ENCODE results near the gene TMEM31. TPM values are rescaled to one million over a fixed set of nuclear protein-coding genes. Genes with fewer than 3 reads are reported as not detected.

Gene TMEM31
- total and polyA plus RNA-seq, 2 of the 8 experiments (the other 6 are each of a cell fraction or from before 2014, with no cell fraction given): 0.65 TPM; not detected in 1

DNA sequence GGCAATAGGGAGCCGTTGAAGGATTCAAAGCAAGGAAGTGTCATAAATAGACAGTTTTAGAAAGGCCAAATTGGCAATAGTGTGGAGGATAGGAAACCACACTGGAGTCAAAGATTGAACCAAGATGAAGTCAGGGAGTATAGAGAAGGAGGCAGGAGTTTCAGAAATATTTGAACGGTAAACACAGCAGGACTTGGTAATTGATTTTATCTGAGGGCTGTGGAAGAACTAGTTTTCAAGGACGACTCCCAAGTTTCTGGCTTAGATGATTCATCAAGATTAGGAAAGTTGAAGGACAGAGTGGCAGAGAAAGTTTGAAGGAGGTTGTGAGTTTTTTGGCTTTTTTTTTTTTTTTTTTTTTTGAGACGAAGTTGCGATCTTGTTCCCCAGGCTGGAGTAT is 11.5 kb upstream of the TMEM31 start:
- no peak overlapping the region for H2BK15ac ChIP-seq (ENCODE audit: low read length)
- H3K23me2 ChIP-seq (ENCODE audit: low read depth, low read length): no peaks in the 10 kb centered on the region
- H3K4me2 ChIP-seq (ENCODE audit: insufficient read depth in 1 of 2, low read depth in 2 of 2, low read length in 2 of 2): no peak overlapping the region
- 83% methylated on average over 3 of the region's 5 CpGs; no CpG with 5 or more reads in 1 of the 2 experiments for WGBS, 2 experiments (ENCODE audit: extremely low coverage in 1 of 2, insufficient coverage in 1 of 2, insufficient read length in 1 of 2, insufficient replicate concordance in 2 of 2, low coverage in 1 of 2, low lambda C conversion rate in 2 of 2, missing lambda C conversion rate in 1 of 2)
- H2BK20ac ChIP-seq (ENCODE audit: low read length): no peak overlapping the region
- H3K18ac ChIP-seq (ENCODE audit: extremely low read depth, low read length): no peak overlapping the region
- no peak overlapping the region for H3K56ac ChIP-seq (replicated peaks; ENCODE audit: insufficient read length, low read depth, low read length)
- H4K20me1 ChIP-seq (replicated peaks in 1 of 2; ENCODE audit: control insufficient read depth in 1 of 2, insufficient read depth in 2 of 2, low read length in 2 of 2): no peaks in the 10 kb centered on the region
- H2AFZ ChIP-seq (ENCODE audit: low read length): no peak overlapping the region
- no peaks in the 10 kb centered on the region for H3K79me1 ChIP-seq (ENCODE audit: low read depth, low read length)
- H3K79me2 ChIP-seq (ENCODE audit: control insufficient read depth in 1 of 2, insufficient read depth in 2 of 2, low read length in 2 of 2): no peaks in the 10 kb centered on the region
- H3K27ac ChIP-seq (ENCODE audit: low read depth, low read length): no peak overlapping the region
- no peak overlapping the region for H4K91ac ChIP-seq (replicated peaks; ENCODE audit: insufficient read length, low read length)
- ChIA-PET CTCF (ENCODE audit: partially characterized antibody) (interaction anchor here (1.0 to 1.3 kb wide), 2 partner anchors 10 to 12 kb away, joined by 3 to 7 read pairs; partner anchors contain the start of gene TMEM31), POLR2A (ENCODE audit: partially characterized antibody) (no interaction called here)
- H4K5ac ChIP-seq (ENCODE audit: insufficient read length, low read depth, low read length): no peak overlapping the region
- H3K9me3 ChIP-seq (ENCODE audit: insufficient read depth in 2 of 2, low read depth in 1 of 2, low read length in 1 of 2): no peaks in the 10 kb centered on the region
- no peak overlapping the region for H2BK12ac ChIP-seq (ENCODE audit: low read depth, low read length)
- no peak overlapping the region for H2BK5ac ChIP-seq (ENCODE audit: low read depth, low read length)
- TF ChIP-seq SRF (IDR thresholded peaks at IDR 0.05; ENCODE audit: low read depth, low read length) (no peak), USF2 (IDR thresholded peaks at IDR 0.05; ENCODE audit: low read length) (no peak), TBP (IDR thresholded peaks at IDR 0.05; ENCODE audit: low read depth, low read length) (no peak), POLR2AphosphoS5 (IDR thresholded peaks at IDR 0.05; ENCODE audit: low read depth, low read length) (no peak), NRF1 (IDR thresholded peaks at IDR 0.05; ENCODE audit: low read depth, low read length) (no peak), RFX5 (IDR thresholded peaks at IDR 0.05; ENCODE audit: borderline replicate concordance, low read depth, low read length) (no peak), EGR1 (IDR thresholded peaks at IDR 0.05; ENCODE audit: borderline replicate concordance, low read depth, low read length) (no peak), JUND (IDR thresholded peaks at IDR 0.05; ENCODE audit: low read length) (no peak), POU5F1 (IDR thresholded peaks at IDR 0.05; ENCODE audit: low read depth, low read length) (no peak), CBX8 (IDR thresholded peaks at IDR 0.05; ENCODE audit: borderline replicate concordance, low read depth, low read length) (no peak), RNF2 (IDR thresholded peaks at IDR 0.05; ENCODE audit: borderline replicate concordance, low read depth, low read length, missing control alignments, poor library complexity, severe bottlenecking) (no peak), SP4 (IDR thresholded peaks at IDR 0.05; ENCODE audit: low read length) (no peak)
- H2BK120ac ChIP-seq (replicated peaks; ENCODE audit: low read depth, low read length): no peak overlapping the region
- no peaks in the 10 kb centered on the region for H3K27me3 ChIP-seq (replicated peaks in 1 of 4; ENCODE audit: control insufficient read depth in 3 of 4, extremely low read depth in 1 of 4, insufficient read depth in 3 of 4, low read length in 3 of 4)
- H3K23ac ChIP-seq (ENCODE audit: insufficient read length): no peak overlapping the region
- no peak overlapping the region for H3K4ac ChIP-seq (replicated peaks; ENCODE audit: insufficient read length, low read depth, low read length)
- H2AK5ac ChIP-seq (ENCODE audit: low read depth, low read length): no peak overlapping the region
- H3K36me3 ChIP-seq (ENCODE audit: control insufficient read depth in 2 of 4, insufficient read depth in 4 of 4, low read length in 3 of 4): no peaks in the 10 kb centered on the region
- H3K14ac ChIP-seq (ENCODE audit: insufficient read length): no peak overlapping the region
- no peak overlapping the region for H3K9ac ChIP-seq (replicated peaks in 1 of 4; ENCODE audit: extremely low read depth in 1 of 4, low read depth in 3 of 4, low read length in 3 of 4)
- no peak overlapping the region for H4K8ac ChIP-seq (ENCODE audit: extremely low read depth, insufficient read depth, low read length)
- no peaks in the 10 kb centered on the region for H3K4me1 ChIP-seq (replicated peaks in 1 of 4; ENCODE audit: control insufficient read depth in 3 of 4, insufficient read depth in 4 of 4, low read length in 3 of 4)
- DNase-seq (ENCODE audit: low read depth in 1 of 2, low spot score in 2 of 2) (no peak), FAIRE-seq (no peak)
- no peak overlapping the region for H3K4me3 ChIP-seq (ENCODE audit: extremely low read depth in 1 of 4, insufficient read depth in 2 of 4, low read depth in 3 of 4, low read length in 4 of 4)
